ENCODE measurements around the gene PIR.

Gene PIR

GRCh38 chrX:15399962-15400391 lies 93.2 kb downstream of the PIR start:
- Histone ChIP-seq H3K36me3 (no peaks in the 10 kb centered on the region), H3K4me3 (ENCODE audit: low read depth, low read length) (no peak overlapping the region), H3K27me3 (no peaks in the 10 kb centered on the region), H3K9me3 (no peaks in the 10 kb centered on the region), H3K4me1 (peaks cover 12% of the 10 kb centered on the region)
- no peak for TF ChIP-seq CTCF (IDR thresholded peaks at IDR 0.05; ENCODE audit: low read depth, low read length)
- DNase-seq = no peak

DNA sequence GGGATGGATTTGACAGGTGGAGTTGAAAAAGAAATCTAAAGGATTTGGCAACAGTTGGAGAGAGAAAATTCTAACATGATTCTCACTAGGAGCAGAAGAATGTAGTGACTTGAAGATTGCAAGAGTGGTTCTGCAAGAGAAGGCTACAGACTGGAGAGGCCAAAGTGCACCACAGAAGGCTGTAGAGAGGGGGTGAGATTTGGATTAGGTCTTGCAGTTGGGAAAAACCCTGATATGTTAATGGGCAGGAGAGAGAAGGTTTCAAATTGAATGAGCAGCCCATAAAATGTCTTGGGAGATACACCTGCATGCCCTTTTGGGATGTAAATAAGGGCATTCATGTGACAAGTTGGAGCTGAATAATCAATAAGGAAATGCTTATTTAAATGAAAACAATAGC lies 94.3 kb downstream of the PIR start:
- no peaks in the 10 kb centered on the region for H3K9me3 ChIP-seq
- no peak for DNase-seq
- H3K4me3 ChIP-seq (ENCODE audit: low read depth, low read length) = no peak overlapping the region
- no peaks in the 10 kb centered on the region for H3K27me3 ChIP-seq
- no peaks in the 10 kb centered on the region for H3K36me3 ChIP-seq
- no peak for TF ChIP-seq CTCF (IDR thresholded peaks at IDR 0.05; ENCODE audit: low read depth, low read length)
- peaks cover 4% of the 10 kb centered on the region for H3K4me1 ChIP-seq

DNA sequence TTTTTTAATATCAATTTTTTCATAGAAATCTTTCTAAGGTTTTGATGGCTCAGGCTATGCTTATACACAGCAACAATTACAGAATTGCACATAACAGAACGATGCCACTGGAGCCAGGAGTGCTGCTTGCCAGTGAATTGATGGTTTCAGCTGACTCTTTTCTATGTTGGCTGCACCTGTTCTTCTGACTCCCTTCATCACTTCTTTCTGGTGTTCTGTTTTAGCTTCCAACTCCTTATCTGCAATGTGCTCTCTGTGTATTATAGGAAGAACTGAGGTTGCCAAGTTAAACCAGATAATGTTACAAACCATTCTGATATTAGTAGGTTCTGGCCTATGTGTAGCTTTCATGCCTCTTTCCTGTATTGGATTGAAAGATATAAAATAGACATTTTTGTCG lies 97.3 kb downstream of the PIR start:
- Histone ChIP-seq H3K36me3 (no peaks in the 10 kb centered on the region), H3K4me1 (peaks cover 4% of the 10 kb centered on the region), H3K27me3 (no peaks in the 10 kb centered on the region), H3K9me3 (no peaks in the 10 kb centered on the region), H3K4me3 (ENCODE audit: low read depth, low read length) (no peak overlapping the region)
- no peak for DNase-seq
- TF ChIP-seq CTCF (IDR thresholded peaks at IDR 0.05; ENCODE audit: low read depth, low read length) = no peak

DNA sequence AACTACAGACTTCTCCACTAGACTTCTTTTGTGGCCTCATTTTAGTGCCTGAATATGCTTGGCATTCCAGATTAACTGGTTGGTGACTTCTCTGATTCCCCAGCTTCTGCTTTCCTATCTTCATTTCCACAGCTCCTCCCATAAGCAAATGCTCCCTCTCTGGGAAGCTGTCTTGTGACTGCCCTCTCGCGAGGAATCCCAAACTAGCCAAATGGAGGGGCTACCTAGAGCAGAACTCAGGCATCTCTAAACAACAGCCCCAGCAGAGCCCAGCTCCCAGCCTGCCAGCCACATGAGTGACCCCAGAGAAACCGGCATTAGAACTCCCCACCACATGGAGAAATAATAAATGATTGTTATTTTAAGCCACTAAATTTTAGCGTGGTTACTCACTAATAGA lies 101.3 kb downstream of the PIR start:
- H3K4me1 ChIP-seq = peaks cover 4% of the 10 kb centered on the region
- DNase-seq = no peak
- H3K27me3 ChIP-seq = no peaks in the 10 kb centered on the region
- H3K9me3 ChIP-seq = no peaks in the 10 kb centered on the region
- no peak overlapping the region for H3K4me3 ChIP-seq (ENCODE audit: low read depth, low read length)
- no peak for TF ChIP-seq CTCF (IDR thresholded peaks at IDR 0.05; ENCODE audit: low read depth, low read length)
- H3K36me3 ChIP-seq = no peaks in the 10 kb centered on the region

DNA sequence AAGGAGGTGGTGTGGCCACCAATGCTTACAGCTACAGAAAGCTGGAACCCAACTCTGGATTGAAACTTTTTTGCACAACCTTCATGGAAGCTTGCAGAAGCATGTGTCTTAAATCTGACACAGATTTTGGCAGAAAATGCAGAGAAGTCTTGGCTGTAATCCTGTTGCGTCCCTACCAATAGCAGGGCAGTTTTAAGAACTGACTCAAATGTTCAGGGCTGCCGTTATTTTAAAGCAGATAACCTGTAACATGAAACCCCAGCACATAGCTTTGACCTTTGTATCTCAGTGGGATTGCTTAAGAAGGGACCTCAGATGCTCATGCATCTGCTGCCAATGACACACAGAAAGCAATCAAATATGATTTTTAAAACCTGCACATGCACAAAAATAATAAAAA lies 108.8 kb downstream of the PIR start, which contains the start of gene VEGFD:
Gene VEGFD, minus strand, starts transcription at position 110 of the 400 bp plus-strand sequence. CDS start 467 bp downstream, outside the sequence.
- DNase-seq = no peak
- no peak for TF ChIP-seq CTCF (IDR thresholded peaks at IDR 0.05; ENCODE audit: low read depth, low read length)

GRCh38 chrX:15382813-15383212 lies 110.3 kb downstream of the PIR start:
- Histone ChIP-seq H3K4me3 (ENCODE audit: low read depth, low read length) (no peak overlapping the region), H3K27me3 (no peaks in the 10 kb centered on the region), H3K9me3 (no peaks in the 10 kb centered on the region), H3K4me1 (no peaks in the 10 kb centered on the region), H3K36me3 (no peaks in the 10 kb centered on the region)
- DNase-seq = peak; percentile 20
- TF ChIP-seq CTCF (IDR thresholded peaks at IDR 0.05; ENCODE audit: low read depth, low read length) = peak; percentile 56

More for the DNA sequence above, 108.8 kb downstream of the PIR start, which contains the start of gene VEGFD:
- Histone ChIP-seq H3K4me3 (ENCODE audit: low read depth, low read length) (no peak within 1 kb of the TSS), H3K27me3 (no peaks in the 10 kb centered on the region), H3K4me1 (no peaks in the 10 kb centered on the region), H3K36me3 (no peaks in the 10 kb centered on the region), H3K9me3 (no peaks in the 10 kb centered on the region)

Measured in BE2C (cell line).